ENCODE measurements around the gene LMF1. TPM values are rescaled to one million over a fixed set of nuclear protein-coding genes. Genes with fewer than 3 reads are reported as not detected.

The LMF1 gene
- total and polyA plus RNA-seq, 2 experiments from 2014 or later = 18.8 to 41.6 TPM

GRCh38 chr16:803754-804080 lies 167.1 kb downstream of the LMF1 start:
- peaks cover 4% of the 10 kb centered on the region for H3K4me1 ChIP-seq (ENCODE audit: low read depth)
- TF ChIP-seq, protein P1, sequence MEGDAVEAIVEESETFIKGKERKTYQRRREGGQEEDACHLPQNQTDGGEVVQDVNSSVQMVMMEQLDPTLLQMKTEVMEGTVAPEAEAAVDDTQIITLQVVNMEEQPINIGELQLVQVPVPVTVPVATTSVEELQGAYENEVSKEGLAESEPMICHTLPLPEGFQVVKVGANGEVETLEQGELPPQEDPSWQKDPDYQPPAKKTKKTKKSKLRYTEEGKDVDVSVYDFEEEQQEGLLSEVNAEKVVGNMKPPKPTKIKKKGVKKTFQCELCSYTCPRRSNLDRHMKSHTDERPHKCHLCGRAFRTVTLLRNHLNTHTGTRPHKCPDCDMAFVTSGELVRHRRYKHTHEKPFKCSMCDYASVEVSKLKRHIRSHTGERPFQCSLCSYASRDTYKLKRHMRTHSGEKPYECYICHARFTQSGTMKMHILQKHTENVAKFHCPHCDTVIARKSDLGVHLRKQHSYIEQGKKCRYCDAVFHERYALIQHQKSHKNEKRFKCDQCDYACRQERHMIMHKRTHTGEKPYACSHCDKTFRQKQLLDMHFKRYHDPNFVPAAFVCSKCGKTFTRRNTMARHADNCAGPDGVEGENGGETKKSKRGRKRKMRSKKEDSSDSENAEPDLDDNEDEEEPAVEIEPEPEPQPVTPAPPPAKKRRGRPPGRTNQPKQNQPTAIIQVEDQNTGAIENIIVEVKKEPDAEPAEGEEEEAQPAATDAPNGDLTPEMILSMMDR (IDR thresholded peaks at IDR 0.05; ENCODE audit: low read depth, low read length) = no peak
- peaks cover 39% of the 10 kb centered on the region for H3K27me3 ChIP-seq
- H3K27ac ChIP-seq = no peak overlapping the region
- DNase-seq (ENCODE audit: low read depth in 1 of 2, low spot score in 1 of 2) = no peak
- H3K4me3 ChIP-seq = no peak overlapping the region
- H3K9me3 ChIP-seq (ENCODE audit: low read depth) = no peaks in the 10 kb centered on the region
- no peaks in the 10 kb centered on the region for H3K36me3 ChIP-seq

Other genes with a start within 250 kb of the LMF1 start
- gene ANTKMT, start 249.8 kb downstream of the LMF1 start, total RNA-seq = 55.1 and 62.5 TPM in 2 replicates
- 72.4 and 82.6 TPM in 2 replicates for gene ANTKMT, start 249.8 kb downstream of the LMF1 start, polyA plus RNA-seq
- 9.7 and 16.5 TPM in 2 replicates for gene CCDC78, start 244.5 kb downstream of the LMF1 start, total RNA-seq
- 3.6 and 4.2 TPM in 2 replicates for gene CCDC78, start 244.5 kb downstream of the LMF1 start, polyA plus RNA-seq
- 31.6 and 47.5 TPM in 2 replicates for gene HAGHL, start 243.9 kb downstream of the LMF1 start, total RNA-seq
- 27.7 and 37.0 TPM in 2 replicates for gene HAGHL, start 243.9 kb downstream of the LMF1 start, polyA plus RNA-seq
- 46.2 and 67.7 TPM in 2 replicates for gene CIAO3, start 230.0 kb downstream of the LMF1 start, total RNA-seq
- gene CIAO3, start 230.0 kb downstream of the LMF1 start, polyA plus RNA-seq = 43.3 and 72.2 TPM in 2 replicates
- 0.32 and 4.5 TPM in 2 replicates for gene MSLN, start 210.2 kb downstream of the LMF1 start, total RNA-seq
- not detected in 2 replicates for gene MSLN, start 210.2 kb downstream of the LMF1 start, polyA plus RNA-seq
- gene RPUSD1, start 182.6 kb downstream of the LMF1 start, total RNA-seq = 32.2 and 36.1 TPM in 2 replicates
- gene RPUSD1, start 182.6 kb downstream of the LMF1 start, polyA plus RNA-seq = 27.0 and 34.3 TPM in 2 replicates
- gene CHTF18, start 182.4 kb downstream of the LMF1 start, total RNA-seq = 57.4 and 107 TPM in 2 replicates
- 43.6 and 58.5 TPM in 2 replicates for gene CHTF18, start 182.4 kb downstream of the LMF1 start, polyA plus RNA-seq
- gene GNG13, start 170.2 kb downstream of the LMF1 start, total RNA-seq = not detected in 2 replicates
- 0.79 TPM in 1 of 2 replicates, not detected in the other for gene GNG13, start 170.2 kb downstream of the LMF1 start, polyA plus RNA-seq
- gene SOX8, start 10.8 kb upstream of the LMF1 start, total RNA-seq = 9.2 and 13.7 TPM in 2 replicates
- 5.8 and 8.2 TPM in 2 replicates for gene SOX8, start 10.8 kb upstream of the LMF1 start, polyA plus RNA-seq
- not detected in 2 replicates for gene SSTR5, start 101.8 kb upstream of the LMF1 start, total RNA-seq
- 0.55 TPM in 1 of 2 replicates, not detected in the other for gene SSTR5, start 101.8 kb upstream of the LMF1 start, polyA plus RNA-seq
- gene C1QTNF8, start 125.3 kb upstream of the LMF1 start, total RNA-seq = 0.15 TPM in 1 of 2 replicates, not detected in the other
- 0.26 TPM in 1 of 2 replicates, not detected in the other for gene C1QTNF8, start 125.3 kb upstream of the LMF1 start, polyA plus RNA-seq
- 30.4 and 66.1 TPM in 2 replicates for gene CACNA1H, start 182.1 kb upstream of the LMF1 start, total RNA-seq
- gene CACNA1H, start 182.1 kb upstream of the LMF1 start, polyA plus RNA-seq = 8.9 and 16.5 TPM in 2 replicates